ENCODE measurements around the gene FARS2. TPM values are rescaled to one million over a fixed set of nuclear protein-coding genes. Genes with fewer than 3 reads are reported as not detected.

FARS2 gene
- total RNA-seq, 1 experiment from 2014 or later = 13.8 TPM

DNA sequence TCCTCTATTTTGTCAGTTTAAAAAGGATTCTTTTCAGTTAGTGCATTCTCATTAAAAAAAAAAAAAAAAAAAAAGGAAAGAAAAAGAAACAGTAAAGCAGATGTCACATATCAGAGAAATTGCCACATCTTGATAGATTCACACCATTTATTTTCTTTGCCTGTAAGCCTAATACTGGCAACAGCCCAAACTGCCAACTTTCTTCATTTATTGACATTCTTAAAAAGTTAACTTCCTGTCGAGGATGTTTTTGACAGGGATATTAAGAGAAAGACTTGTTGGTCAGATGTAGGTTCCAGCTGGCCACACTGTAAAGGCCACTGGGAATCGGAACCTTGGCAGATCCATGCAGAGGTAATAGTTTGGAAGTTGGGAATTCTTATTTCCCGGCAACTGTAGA is 412.8 kb downstream of the FARS2 start:
- POLR2A ChIA-PET = no interaction called here
- Histone ChIP-seq H3K4me2 (ENCODE audit: low read length) (no peak overlapping the region), H3K27ac (ENCODE audit: low read depth, low read length) (no peak overlapping the region), H3K36me3 (ENCODE audit: control insufficient read depth in 1 of 2, insufficient read depth in 2 of 2, low read length in 2 of 2) (no peaks in the 10 kb centered on the region), H3K9me2 (ENCODE audit: insufficient read depth) (no peaks in the 10 kb centered on the region), H3K9ac (ENCODE audit: low read length) (no peak overlapping the region), H3K27me3 (ENCODE audit: insufficient read depth, low read length) (no peaks in the 10 kb centered on the region), H4K20me1 (ENCODE audit: insufficient read depth) (0 out of 2 replicates have a peak, but pooled peaks cover 4% of the 10 kb centered on the region), H3K4me3 (replicated peaks in 1 of 2; ENCODE audit: low read depth in 1 of 2, low read length in 2 of 2) (no peak overlapping the region), H3K4me1 (ENCODE audit: control insufficient read depth in 1 of 2, insufficient read depth in 2 of 2, low read length in 2 of 2) (no peaks in the 10 kb centered on the region), H2AFZ (ENCODE audit: low read depth, low read length, poor library complexity, severe bottlenecking) (no peak overlapping the region), H3K79me2 (ENCODE audit: insufficient read depth, low read length) (no peaks in the 10 kb centered on the region), H3K9me3 (ENCODE audit: control insufficient read depth in 1 of 2, insufficient read depth in 1 of 2, low read depth in 1 of 2, low read length in 2 of 2) (no peaks in the 10 kb centered on the region)
- ATAC-seq (no peak), DNase-seq (ENCODE audit: low read depth, low spot score) (no peak)
- RAD21 ChIA-PET (ENCODE audit: low non-redundant PET in 1 of 2, low total read pairs in 2 of 2, uncharacterized antibody in 2 of 2, unreplicated experiment in 2 of 2) = no interaction called here
- no TSS peak for BruUV-seq (replicated peaks)
- CTCF ChIA-PET = interaction anchor here (1.2 kb wide), 1 partner anchor 203 kb away, joined by 3 read pairs; no protein-coding TSS in a partner anchor
- TF ChIP-seq SIN3A (IDR thresholded peaks at IDR 0.05; ENCODE audit: low read depth) (no peak), RAD21 (IDR thresholded peaks at IDR 0.05; ENCODE audit: low read depth) (no peak), JUND (IDR thresholded peaks at IDR 0.05) (no peak), SP1 (IDR thresholded peaks at IDR 0.05; ENCODE audit: low read depth) (no peak), YY1 (IDR thresholded peaks at IDR 0.05; ENCODE audit: extremely low read depth, insufficient replicate concordance, low read depth, low read length) (no peak), EZH2phosphoT487 (IDR thresholded peaks at IDR 0.05; ENCODE audit: borderline replicate concordance) (no peak), ZNF274 (IDR thresholded peaks at IDR 0.05; ENCODE audit: low read depth, low read length) (no peak), ELF1 (IDR thresholded peaks at IDR 0.05; ENCODE audit: borderline replicate concordance, low read depth) (no peak), EZH2 (IDR thresholded peaks at IDR 0.05) (no peak)
- TF ChIP-seq, protein P1, sequence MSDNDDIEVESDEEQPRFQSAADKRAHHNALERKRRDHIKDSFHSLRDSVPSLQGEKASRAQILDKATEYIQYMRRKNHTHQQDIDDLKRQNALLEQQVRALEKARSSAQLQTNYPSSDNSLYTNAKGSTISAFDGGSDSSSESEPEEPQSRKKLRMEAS (IDR thresholded peaks at IDR 0.05) = no peak
- intact Hi-C loops (cut with micrococcal nuclease) = no loop called here

DNA sequence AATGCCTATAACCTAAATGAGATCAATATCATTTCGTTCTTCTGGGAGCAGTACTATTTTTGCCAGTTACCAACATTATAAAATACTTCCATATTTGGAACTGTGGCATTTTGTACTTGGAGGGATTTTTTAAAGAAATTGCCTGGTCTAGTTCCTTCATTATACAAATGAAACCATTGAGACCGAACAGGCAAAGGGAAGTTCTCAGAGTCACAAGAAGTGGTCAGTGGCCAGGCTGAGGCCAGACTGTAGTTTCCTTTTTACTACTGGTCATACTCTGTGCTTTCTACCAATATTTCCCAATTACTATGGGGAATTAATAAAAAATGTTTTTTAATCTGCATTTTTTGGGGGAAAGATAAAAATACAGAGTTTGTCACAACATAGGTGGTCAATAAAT is 413.4 kb downstream of the FARS2 start:
- Histone ChIP-seq H3K27me3 (ENCODE audit: insufficient read depth, low read length) (no peaks in the 10 kb centered on the region), H3K27ac (ENCODE audit: low read depth, low read length) (no peak overlapping the region), H3K9me3 (ENCODE audit: control insufficient read depth in 1 of 2, insufficient read depth in 1 of 2, low read depth in 1 of 2, low read length in 2 of 2) (no peaks in the 10 kb centered on the region), H3K9me2 (ENCODE audit: insufficient read depth) (no peaks in the 10 kb centered on the region), H3K9ac (ENCODE audit: low read length) (no peak overlapping the region), H3K4me1 (ENCODE audit: control insufficient read depth in 1 of 2, insufficient read depth in 2 of 2, low read length in 2 of 2) (no peaks in the 10 kb centered on the region), H3K36me3 (ENCODE audit: control insufficient read depth in 1 of 2, insufficient read depth in 2 of 2, low read length in 2 of 2) (no peaks in the 10 kb centered on the region), H3K4me2 (ENCODE audit: low read length) (no peak overlapping the region), H3K4me3 (replicated peaks in 1 of 2; ENCODE audit: low read depth in 1 of 2, low read length in 2 of 2) (no peak overlapping the region), H3K79me2 (ENCODE audit: insufficient read depth, low read length) (no peaks in the 10 kb centered on the region), H2AFZ (ENCODE audit: low read depth, low read length, poor library complexity, severe bottlenecking) (no peak overlapping the region), H4K20me1 (ENCODE audit: insufficient read depth) (0 out of 2 replicates have a peak, but pooled peaks cover 4% of the 10 kb centered on the region)
- CTCF ChIA-PET = no interaction called here
- RAD21 ChIA-PET (ENCODE audit: low non-redundant PET in 1 of 2, low total read pairs in 2 of 2, uncharacterized antibody in 2 of 2, unreplicated experiment in 2 of 2) = no interaction called here
- intact Hi-C loops (cut with micrococcal nuclease) = no loop called here
- ATAC-seq (no peak), DNase-seq (ENCODE audit: low read depth, low spot score) (no peak)
- TF ChIP-seq POLR2A (IDR thresholded peaks at IDR 0.05; ENCODE audit: borderline replicate concordance, extremely low read depth, insufficient read depth, insufficient read length) (no peak), YY1 (IDR thresholded peaks at IDR 0.05; ENCODE audit: extremely low read depth, insufficient replicate concordance, low read depth, low read length) (no peak), SIN3A (IDR thresholded peaks at IDR 0.05; ENCODE audit: low read depth) (no peak), JUND (IDR thresholded peaks at IDR 0.05) (no peak), SP1 (IDR thresholded peaks at IDR 0.05; ENCODE audit: low read depth) (no peak), ZFX (IDR thresholded peaks at IDR 0.05) (no peak), ZNF274 (IDR thresholded peaks at IDR 0.05; ENCODE audit: low read depth, low read length) (no peak), RAD21 (IDR thresholded peaks at IDR 0.05; ENCODE audit: low read depth) (no peak), FOSL1 (IDR thresholded peaks at IDR 0.05; ENCODE audit: low read depth) (no peak), EGR1 (IDR thresholded peaks at IDR 0.05; ENCODE audit: low read depth) (no peak)
- TF ChIP-seq, protein P2, sequence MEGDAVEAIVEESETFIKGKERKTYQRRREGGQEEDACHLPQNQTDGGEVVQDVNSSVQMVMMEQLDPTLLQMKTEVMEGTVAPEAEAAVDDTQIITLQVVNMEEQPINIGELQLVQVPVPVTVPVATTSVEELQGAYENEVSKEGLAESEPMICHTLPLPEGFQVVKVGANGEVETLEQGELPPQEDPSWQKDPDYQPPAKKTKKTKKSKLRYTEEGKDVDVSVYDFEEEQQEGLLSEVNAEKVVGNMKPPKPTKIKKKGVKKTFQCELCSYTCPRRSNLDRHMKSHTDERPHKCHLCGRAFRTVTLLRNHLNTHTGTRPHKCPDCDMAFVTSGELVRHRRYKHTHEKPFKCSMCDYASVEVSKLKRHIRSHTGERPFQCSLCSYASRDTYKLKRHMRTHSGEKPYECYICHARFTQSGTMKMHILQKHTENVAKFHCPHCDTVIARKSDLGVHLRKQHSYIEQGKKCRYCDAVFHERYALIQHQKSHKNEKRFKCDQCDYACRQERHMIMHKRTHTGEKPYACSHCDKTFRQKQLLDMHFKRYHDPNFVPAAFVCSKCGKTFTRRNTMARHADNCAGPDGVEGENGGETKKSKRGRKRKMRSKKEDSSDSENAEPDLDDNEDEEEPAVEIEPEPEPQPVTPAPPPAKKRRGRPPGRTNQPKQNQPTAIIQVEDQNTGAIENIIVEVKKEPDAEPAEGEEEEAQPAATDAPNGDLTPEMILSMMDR (IDR thresholded peaks at IDR 0.05 in 2 of 3, conservative IDR thresholded peaks at IDR 0.05 in 1 of 3; ENCODE audit: borderline replicate concordance in 1 of 3, insufficient read depth in 1 of 3, low read depth in 2 of 3, low read length in 2 of 3) = no peak
- TF ChIP-seq, protein P3, sequence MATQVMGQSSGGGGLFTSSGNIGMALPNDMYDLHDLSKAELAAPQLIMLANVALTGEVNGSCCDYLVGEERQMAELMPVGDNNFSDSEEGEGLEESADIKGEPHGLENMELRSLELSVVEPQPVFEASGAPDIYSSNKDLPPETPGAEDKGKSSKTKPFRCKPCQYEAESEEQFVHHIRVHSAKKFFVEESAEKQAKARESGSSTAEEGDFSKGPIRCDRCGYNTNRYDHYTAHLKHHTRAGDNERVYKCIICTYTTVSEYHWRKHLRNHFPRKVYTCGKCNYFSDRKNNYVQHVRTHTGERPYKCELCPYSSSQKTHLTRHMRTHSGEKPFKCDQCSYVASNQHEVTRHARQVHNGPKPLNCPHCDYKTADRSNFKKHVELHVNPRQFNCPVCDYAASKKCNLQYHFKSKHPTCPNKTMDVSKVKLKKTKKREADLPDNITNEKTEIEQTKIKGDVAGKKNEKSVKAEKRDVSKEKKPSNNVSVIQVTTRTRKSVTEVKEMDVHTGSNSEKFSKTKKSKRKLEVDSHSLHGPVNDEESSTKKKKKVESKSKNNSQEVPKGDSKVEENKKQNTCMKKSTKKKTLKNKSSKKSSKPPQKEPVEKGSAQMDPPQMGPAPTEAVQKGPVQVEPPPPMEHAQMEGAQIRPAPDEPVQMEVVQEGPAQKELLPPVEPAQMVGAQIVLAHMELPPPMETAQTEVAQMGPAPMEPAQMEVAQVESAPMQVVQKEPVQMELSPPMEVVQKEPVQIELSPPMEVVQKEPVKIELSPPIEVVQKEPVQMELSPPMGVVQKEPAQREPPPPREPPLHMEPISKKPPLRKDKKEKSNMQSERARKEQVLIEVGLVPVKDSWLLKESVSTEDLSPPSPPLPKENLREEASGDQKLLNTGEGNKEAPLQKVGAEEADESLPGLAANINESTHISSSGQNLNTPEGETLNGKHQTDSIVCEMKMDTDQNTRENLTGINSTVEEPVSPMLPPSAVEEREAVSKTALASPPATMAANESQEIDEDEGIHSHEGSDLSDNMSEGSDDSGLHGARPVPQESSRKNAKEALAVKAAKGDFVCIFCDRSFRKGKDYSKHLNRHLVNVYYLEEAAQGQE (IDR thresholded peaks at IDR 0.05; ENCODE audit: low read depth) = no peak
- BruUV-seq (replicated peaks) = no TSS peak
- POLR2A ChIA-PET = no interaction called here

Data from HCT116 (cell line).